H9 (cell line): ENCODE measurements around the gene RAB27A. TPM values are rescaled to one million over a fixed set of nuclear protein-coding genes. Genes with fewer than 3 reads are reported as not detected.

ENCODE experiments used
- DNase-seq: peaks from one replicate; pipeline ENCODE4 v3.0.0-alpha.2; 2017
- H2AFZ ChIP-seq: one replicate; pipeline ENCODE4 v1.6.1; 2013; ENCODE audit warnings: mild to moderate bottlenecking, low read length, control low read depth, moderate library complexity
- H2AK5ac ChIP-seq: 2 replicates; pipeline ENCODE4 v1.6.1; 2013; ENCODE audit warnings: low read length, control low read depth, mixed read lengths; ENCODE audit not compliant: insufficient read length
- H2BK120ac ChIP-seq: one replicate; pipeline ENCODE4 v1.6.1; 2013; ENCODE audit warnings: low read depth, mild to moderate bottlenecking, low read length, control low read depth, inconsistent platforms; ENCODE audit not compliant: poor library complexity, severe bottlenecking
- H2BK12ac ChIP-seq: 2 replicates; pipeline ENCODE4 v1.6.1; 2013; ENCODE audit warnings: low read length, control low read depth, mixed read lengths, low read depth; ENCODE audit not compliant: insufficient read length
- H2BK15ac ChIP-seq: 2 replicates; pipeline ENCODE4 v1.6.1; 2013; ENCODE audit warnings: low read depth, low read length, control low read depth
- H2BK20ac ChIP-seq: one replicate; pipeline ENCODE4 v1.6.1; 2013; ENCODE audit warnings: low read depth, mild to moderate bottlenecking, low read length, control low read depth, inconsistent platforms; ENCODE audit not compliant: poor library complexity, severe bottlenecking
- H2BK5ac ChIP-seq: 2 replicates; pipeline ENCODE4 v1.6.1; 2013; ENCODE audit warnings: low read length, control low read depth, mixed read lengths; ENCODE audit not compliant: insufficient read length
- H3K14ac ChIP-seq: 2 replicates; pipeline ENCODE4 v1.6.1; 2013; ENCODE audit warnings: low read length, control low read depth; ENCODE audit not compliant: insufficient read depth
- H3K18ac ChIP-seq: 2 replicates; pipeline ENCODE4 v1.6.1; 2013; ENCODE audit warnings: low read depth, mild to moderate bottlenecking, mixed read lengths, low read length, control low read depth; ENCODE audit not compliant: insufficient read length
- H3K23ac ChIP-seq: 2 replicates; pipeline ENCODE4 v1.6.1; 2013; ENCODE audit warnings: low read length, control low read depth, mixed read lengths, low read depth; ENCODE audit not compliant: insufficient read length
- H3K23me2 ChIP-seq: 2 replicates; pipeline ENCODE4 v1.6.1; 2013; ENCODE audit warnings: low read depth, mild to moderate bottlenecking, mixed read lengths, low read length, control low read depth; ENCODE audit not compliant: insufficient read length, poor library complexity, severe bottlenecking
- H3K27ac ChIP-seq: 2 replicates; pipeline ENCODE4 v1.5.1; 2013; ENCODE audit warnings: low read length, control low read depth, mixed read lengths, low read depth; ENCODE audit not compliant: insufficient read length
- H3K27me3 ChIP-seq: 2 replicates; pipeline ENCODE4 v1.6.1; 2013; ENCODE audit warnings: low read length, control low read depth, inconsistent platforms; ENCODE audit not compliant: insufficient read depth
- H3K4ac ChIP-seq: 2 replicates; pipeline ENCODE4 v1.6.1; 2013; ENCODE audit warnings: low read depth, mild to moderate bottlenecking, control low read depth, inconsistent platforms, low read length, moderate library complexity
- H3K4me1 ChIP-seq: 2 replicates; pipeline ENCODE4 v1.6.1; 2013; ENCODE audit warnings: low read length, control low read depth, inconsistent platforms; ENCODE audit not compliant: insufficient read depth
- H3K4me2 ChIP-seq: 2 replicates; pipeline ENCODE4 v1.6.1; 2013; ENCODE audit warnings: low read length, control low read depth, mixed read lengths; ENCODE audit not compliant: insufficient read length, insufficient read depth
- H3K56ac ChIP-seq: 2 replicates; pipeline ENCODE4 v1.6.1; 2013; ENCODE audit warnings: low read depth, mild to moderate bottlenecking, mixed read lengths, low read length, control low read depth; ENCODE audit not compliant: insufficient read length
- H3K79me1 ChIP-seq: 2 replicates; pipeline ENCODE4 v1.6.1; 2013; ENCODE audit warnings: low read depth, mild to moderate bottlenecking, moderate library complexity, low read length, control low read depth, inconsistent platforms; ENCODE audit not compliant: insufficient read depth, poor library complexity, severe bottlenecking
- H3K79me2 ChIP-seq: 2 replicates; pipeline ENCODE4 v1.6.1; 2013; ENCODE audit warnings: low read length, control low read depth, inconsistent platforms; ENCODE audit not compliant: insufficient read depth
- H3K9ac ChIP-seq: 2 replicates; pipeline ENCODE4 v1.6.1; 2013; ENCODE audit warnings: low read length, control low read depth, mixed read lengths; ENCODE audit not compliant: insufficient read length; ENCODE audit errors: extremely low read depth
- H3K9me3 ChIP-seq: one replicate; pipeline ENCODE4 v1.6.1; 2013; ENCODE audit warnings: low read depth, low read length, inconsistent platforms; ENCODE audit not compliant: control insufficient read depth
- H3T11ph ChIP-seq: one replicate; pipeline ENCODE4 v1.6.1; 2013; ENCODE audit warnings: mild to moderate bottlenecking, low read length, control low read depth, inconsistent platforms
- H4K20me1 ChIP-seq: one replicate; pipeline ENCODE4 v1.6.1; 2013; ENCODE audit not compliant: control insufficient read depth, insufficient read length, insufficient read depth
- H4K5ac ChIP-seq: 2 replicates; pipeline ENCODE4 v1.6.1; 2013; ENCODE audit warnings: low read depth, mild to moderate bottlenecking, mixed read lengths, low read length, control low read depth; ENCODE audit not compliant: insufficient read length
- H4K8ac ChIP-seq: replicated peaks from 2 replicates; pipeline ENCODE4 v1.6.1; 2013; ENCODE audit warnings: low read length, control low read depth, mixed read lengths, low read depth; ENCODE audit not compliant: insufficient read length
- H4K91ac ChIP-seq: 2 replicates; pipeline ENCODE4 v1.6.1; 2013; ENCODE audit warnings: low read depth, mild to moderate bottlenecking, moderate library complexity, mixed read lengths, low read length, control low read depth; ENCODE audit not compliant: insufficient read length
- H3K27ac Mint-ChIP-seq, 3 experiments: 2 replicates in 2 of 3; 3 replicates in 1 of 3; pipeline ENCODE4 v1.8.0; 2020 to 2021; ENCODE audit warnings: mixed read lengths in 3 of 3, mild to moderate bottlenecking in 1 of 3, moderate library complexity in 1 of 3
- H3K27me3 Mint-ChIP-seq: 2 replicates; pipeline ENCODE4 v1.8.0; 2021; ENCODE audit warnings: low read depth, mild to moderate bottlenecking, moderate library complexity, mixed read lengths
- H3K36me3 Mint-ChIP-seq, 3 experiments: 2 replicates in 2 of 3; 3 replicates in 1 of 3; pipeline ENCODE4 v1.8.0; 2020 to 2021; ENCODE audit warnings: low read depth in 3 of 3, mixed read lengths in 3 of 3; ENCODE audit not compliant: insufficient read depth in 1 of 3
- H3K4me1 Mint-ChIP-seq, 2 experiments: 2 replicates each; pipeline ENCODE4 v1.8.0; 2020; ENCODE audit warnings: mixed read lengths in 2 of 2
- H3K4me3 Mint-ChIP-seq, 2 experiments: 2 replicates in 1 of 2; 3 replicates in 1 of 2; pipeline ENCODE4 v1.8.0; 2020 to 2021; ENCODE audit warnings: mild to moderate bottlenecking in 2 of 2, mixed read lengths in 2 of 2, moderate library complexity in 1 of 2
- H3K9me3 Mint-ChIP-seq, 2 experiments: 2 replicates in 1 of 2; 3 replicates in 1 of 2; pipeline ENCODE4 v1.8.0; 2020; ENCODE audit warnings: mild to moderate bottlenecking in 2 of 2, mixed read lengths in 2 of 2, moderate library complexity in 1 of 2
- CTCF ChIP-seq: fragments of 200-600 bp; sonication (generic); conservative IDR thresholded peaks from 3 replicates; pipeline ENCODE4 v1.8.0; 2021; ENCODE audit warnings: antibody characterized with exemption, mild to moderate bottlenecking
- total RNA-seq: library from RNA; stranded (reverse); gene quantifications from 2 replicates; pipeline ENCODE4 v1.2.1, GENCODE V29; 2021

RAB27A gene
- total RNA-seq, 1 experiment from 2014 or later = 6.8 TPM

- Mint-ChIP-seq H3K9me3 (no peaks in the 10 kb centered on the region), H3K4me3 (no peak overlapping the region), H3K27ac (peak overlapping the region in 1 of 3 experiments; percentile 27; a peak in 1 of 7 replicates), H3K36me3 (no peaks in the 10 kb centered on the region; a peak in 1 of 7 replicates), H3K4me1 (peaks cover 5 to 9% of the 10 kb centered on the region in 2 experiments), H3K27me3 (no peaks in the 10 kb centered on the region)
- no peaks in the 10 kb centered on the region for H3K9me3 ChIP-seq
- no peaks in the 10 kb centered on the region for H3K79me2 ChIP-seq
- H3K27me3 ChIP-seq = no peaks in the 10 kb centered on the region
- H3K18ac ChIP-seq = no peak overlapping the region
- H3K23ac ChIP-seq = no peak overlapping the region
- no peak for TF ChIP-seq CTCF
- H2BK12ac ChIP-seq = no peak overlapping the region
- no peak overlapping the region for H2BK20ac ChIP-seq
- no peak overlapping the region for H2AK5ac ChIP-seq
- H3K4me2 ChIP-seq = no peak overlapping the region
- no peak overlapping the region for H4K91ac ChIP-seq
- H4K5ac ChIP-seq = no peak overlapping the region
- no peaks in the 10 kb centered on the region; the same call in 1 of the 2 replicates for H3K4me1 ChIP-seq
- H3K9ac ChIP-seq = no peak overlapping the region
- no peak overlapping the region for H3T11ph ChIP-seq
- H2BK5ac ChIP-seq = no peak overlapping the region
- H2BK120ac ChIP-seq = no peak overlapping the region
- H3K4ac ChIP-seq = no peak overlapping the region
- H4K8ac ChIP-seq = no peak overlapping the region
- H3K27ac ChIP-seq = no peak overlapping the region
- no peak overlapping the region for H3K56ac ChIP-seq
- no peak overlapping the region for H3K14ac ChIP-seq
- H3K23me2 ChIP-seq = no peaks in the 10 kb centered on the region
- no peaks in the 10 kb centered on the region for H4K20me1 ChIP-seq
- H2AFZ ChIP-seq = no peak overlapping the region
- no peak overlapping the region for H2BK15ac ChIP-seq
- DNase-seq = no peak
- no peaks in the 10 kb centered on the region for H3K79me1 ChIP-seq
Observed at GRCh38 chr15:55220606-55221005, 69.0 kb downstream of the RAB27A start.
